Measurements from ENCODE around the gene CCDC68. TPM values are rescaled to one million over a fixed set of nuclear protein-coding genes. Genes with fewer than 3 reads are reported as not detected.

CCDC68 gene
- total RNA-seq, 2 experiments from 2014 or later = not detected

GRCh38 chr18:54899500-54899899, 59.8 kb downstream of the CCDC68 start:
- ATAC-seq = no peak
- Mint-ChIP-seq H3K27me3 (no peaks in the 10 kb centered on the region), H3K9me3 (no peaks in the 10 kb centered on the region), H3K4me3 (no peak overlapping the region), H3K4me1 (ENCODE audit: low read depth) (no peaks in the 10 kb centered on the region), H3K27ac (no peak overlapping the region), H3K36me3 (ENCODE audit: low read depth) (no peaks in the 10 kb centered on the region)
- no peak for DNase-seq
- TF ChIP-seq, protein P1, sequence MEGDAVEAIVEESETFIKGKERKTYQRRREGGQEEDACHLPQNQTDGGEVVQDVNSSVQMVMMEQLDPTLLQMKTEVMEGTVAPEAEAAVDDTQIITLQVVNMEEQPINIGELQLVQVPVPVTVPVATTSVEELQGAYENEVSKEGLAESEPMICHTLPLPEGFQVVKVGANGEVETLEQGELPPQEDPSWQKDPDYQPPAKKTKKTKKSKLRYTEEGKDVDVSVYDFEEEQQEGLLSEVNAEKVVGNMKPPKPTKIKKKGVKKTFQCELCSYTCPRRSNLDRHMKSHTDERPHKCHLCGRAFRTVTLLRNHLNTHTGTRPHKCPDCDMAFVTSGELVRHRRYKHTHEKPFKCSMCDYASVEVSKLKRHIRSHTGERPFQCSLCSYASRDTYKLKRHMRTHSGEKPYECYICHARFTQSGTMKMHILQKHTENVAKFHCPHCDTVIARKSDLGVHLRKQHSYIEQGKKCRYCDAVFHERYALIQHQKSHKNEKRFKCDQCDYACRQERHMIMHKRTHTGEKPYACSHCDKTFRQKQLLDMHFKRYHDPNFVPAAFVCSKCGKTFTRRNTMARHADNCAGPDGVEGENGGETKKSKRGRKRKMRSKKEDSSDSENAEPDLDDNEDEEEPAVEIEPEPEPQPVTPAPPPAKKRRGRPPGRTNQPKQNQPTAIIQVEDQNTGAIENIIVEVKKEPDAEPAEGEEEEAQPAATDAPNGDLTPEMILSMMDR (IDR thresholded peaks at IDR 0.05) = peak; percentile 25
- ChIA-PET CTCF (no interaction called here), POLR2A (no interaction called here)
- intact Hi-C loops (cut with micrococcal nuclease) = no loop called here

DNA sequence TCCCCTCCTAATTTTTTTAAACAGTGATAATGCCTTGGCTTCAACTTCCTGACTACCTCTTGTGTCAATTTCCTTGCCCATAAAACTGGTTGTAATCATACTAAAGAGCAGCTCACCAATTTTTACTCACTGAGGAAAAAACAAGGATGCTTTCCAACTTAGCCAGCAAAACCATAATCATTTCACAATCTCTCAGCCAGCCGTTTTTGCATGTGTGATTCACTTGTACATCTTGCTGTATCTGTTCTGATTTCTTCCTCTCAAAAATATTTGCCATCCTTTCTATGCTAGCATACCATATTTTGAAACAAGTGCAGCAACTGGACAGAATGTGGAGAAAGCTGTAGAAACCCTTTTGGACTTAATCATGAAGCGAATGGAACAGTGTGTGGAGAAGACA, 70.3 kb downstream of the CCDC68 start:
- DNase-seq (no peak), ATAC-seq (no peak)
- peaks cover 3% of the 10 kb centered on the region for H3K27me3 Mint-ChIP-seq
- ChIA-PET CTCF (no interaction called here), POLR2A (no interaction called here)
- no peak overlapping the region for H3K4me3 Mint-ChIP-seq
- H3K36me3 Mint-ChIP-seq (ENCODE audit: low read depth) = no peaks in the 10 kb centered on the region
- intact Hi-C loops (cut with micrococcal nuclease) = no loop called here
- TF ChIP-seq, protein P1 (IDR thresholded peaks at IDR 0.05) = no peak
- H3K27ac Mint-ChIP-seq = no peak overlapping the region
- no peaks in the 10 kb centered on the region for H3K4me1 Mint-ChIP-seq (ENCODE audit: low read depth)
- H3K9me3 Mint-ChIP-seq = no peaks in the 10 kb centered on the region

GRCh38 chr18:54888378-54888777, 70.9 kb downstream of the CCDC68 start:
- Mint-ChIP-seq H3K9me3 (no peaks in the 10 kb centered on the region), H3K36me3 (ENCODE audit: low read depth) (no peaks in the 10 kb centered on the region), H3K27ac (no peak overlapping the region), H3K4me3 (no peak overlapping the region), H3K27me3 (peaks cover 3% of the 10 kb centered on the region), H3K4me1 (ENCODE audit: low read depth) (no peaks in the 10 kb centered on the region)
- POLR2A ChIA-PET = no interaction called here
- no peak for DNase-seq
- TF ChIP-seq, protein P1 (IDR thresholded peaks at IDR 0.05) = no peak
- intact Hi-C loops (cut with micrococcal nuclease) = no loop called here
- CTCF ChIA-PET = no interaction called here
- no peak for ATAC-seq

- ChIA-PET POLR2A (no interaction called here), CTCF (no interaction called here)
- H3K27ac Mint-ChIP-seq = no peak overlapping the region
- TF ChIP-seq, protein P1 (IDR thresholded peaks at IDR 0.05) = no peak
- no peak for ATAC-seq
- H3K4me3 Mint-ChIP-seq = no peak overlapping the region
- H3K27me3 Mint-ChIP-seq = peaks cover 4% of the 10 kb centered on the region
- no peak for DNase-seq
- no peaks in the 10 kb centered on the region for H3K9me3 Mint-ChIP-seq
- H3K4me1 Mint-ChIP-seq (ENCODE audit: low read depth) = no peaks in the 10 kb centered on the region
- no peaks in the 10 kb centered on the region for H3K36me3 Mint-ChIP-seq (ENCODE audit: low read depth)
- intact Hi-C loops (cut with micrococcal nuclease) = no loop called here
These were observed 75.3 kb downstream of the CCDC68 start for GRCh38 chr18:54883816-54884604.

- no peaks in the 10 kb centered on the region for H3K4me1 Mint-ChIP-seq (ENCODE audit: low read depth)
- TF ChIP-seq, protein P1 (IDR thresholded peaks at IDR 0.05) = no peak
- no peaks in the 10 kb centered on the region for H3K36me3 Mint-ChIP-seq (ENCODE audit: low read depth)
- POLR2A ChIA-PET = no interaction called here
- ATAC-seq = no peak
- DNase-seq = no peak
- H3K4me3 Mint-ChIP-seq = no peak overlapping the region
- no peaks in the 10 kb centered on the region for H3K9me3 Mint-ChIP-seq
- CTCF ChIA-PET = no interaction called here
- intact Hi-C loops (cut with micrococcal nuclease) = no loop called here
- H3K27ac Mint-ChIP-seq = no peak overlapping the region
- H3K27me3 Mint-ChIP-seq = peaks cover 1% of the 10 kb centered on the region
These were observed 76.9 kb downstream of the CCDC68 start for GRCh38 chr18:54882318-54882717.
